SH-SY5Y (cell line): ENCODE results near the gene CCDC88C.

Source experiments
- GATA2 ChIP-seq: IDR thresholded peaks from 2 replicates; pipeline ENCODE4 v1.6.1; 2011; ENCODE audit warnings: mild to moderate bottlenecking, low read depth, low read length
- GATA3 ChIP-seq: IDR thresholded peaks from 2 replicates; pipeline ENCODE4 v1.6.1; 2011; ENCODE audit warnings: low read depth, mild to moderate bottlenecking, low read length, moderate library complexity

DNA sequence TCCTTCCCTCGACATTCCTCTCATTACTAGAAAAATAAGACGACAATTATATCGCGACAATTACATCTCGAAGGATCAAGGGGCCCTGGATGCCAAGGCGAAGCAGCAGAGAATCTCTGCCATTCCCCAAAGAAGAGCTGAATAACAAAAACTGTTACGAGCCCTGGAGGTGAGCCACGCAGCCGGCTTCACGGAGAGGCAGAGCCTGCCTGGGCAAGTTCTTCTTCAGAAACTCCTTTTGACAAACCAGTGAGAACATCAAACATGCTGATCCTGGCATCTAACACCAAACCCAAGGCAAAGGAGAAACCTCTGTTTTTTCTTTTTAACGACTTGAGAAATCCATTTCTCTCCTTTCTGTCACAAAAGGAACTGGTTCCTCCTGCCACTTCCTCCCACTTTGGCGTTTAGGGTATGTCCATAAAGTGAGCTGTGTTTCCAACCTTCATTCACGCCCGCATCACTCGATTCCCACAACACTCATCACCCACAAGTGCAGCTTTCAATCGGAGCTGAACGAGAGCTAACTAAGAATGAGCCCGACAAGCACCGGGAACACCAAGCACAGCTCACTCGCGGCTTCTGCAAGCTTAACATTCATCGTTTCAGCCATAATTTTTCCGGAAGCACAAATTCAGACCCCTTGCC lies 21.5 kb downstream of the CCDC88C start:
- no peak for TF ChIP-seq GATA3
- no peak for TF ChIP-seq GATA2
